GM18526 (cell line): ENCODE measurements around the gene TXNDC11.

Source experiments
- POLR2A ChIP-seq: IDR thresholded peaks from 3 replicates; pipeline ENCODE4 v1.6.1; 2011; ENCODE audit not compliant: insufficient read length; ENCODE audit errors: extremely low read depth

Gene TXNDC11

DNA sequence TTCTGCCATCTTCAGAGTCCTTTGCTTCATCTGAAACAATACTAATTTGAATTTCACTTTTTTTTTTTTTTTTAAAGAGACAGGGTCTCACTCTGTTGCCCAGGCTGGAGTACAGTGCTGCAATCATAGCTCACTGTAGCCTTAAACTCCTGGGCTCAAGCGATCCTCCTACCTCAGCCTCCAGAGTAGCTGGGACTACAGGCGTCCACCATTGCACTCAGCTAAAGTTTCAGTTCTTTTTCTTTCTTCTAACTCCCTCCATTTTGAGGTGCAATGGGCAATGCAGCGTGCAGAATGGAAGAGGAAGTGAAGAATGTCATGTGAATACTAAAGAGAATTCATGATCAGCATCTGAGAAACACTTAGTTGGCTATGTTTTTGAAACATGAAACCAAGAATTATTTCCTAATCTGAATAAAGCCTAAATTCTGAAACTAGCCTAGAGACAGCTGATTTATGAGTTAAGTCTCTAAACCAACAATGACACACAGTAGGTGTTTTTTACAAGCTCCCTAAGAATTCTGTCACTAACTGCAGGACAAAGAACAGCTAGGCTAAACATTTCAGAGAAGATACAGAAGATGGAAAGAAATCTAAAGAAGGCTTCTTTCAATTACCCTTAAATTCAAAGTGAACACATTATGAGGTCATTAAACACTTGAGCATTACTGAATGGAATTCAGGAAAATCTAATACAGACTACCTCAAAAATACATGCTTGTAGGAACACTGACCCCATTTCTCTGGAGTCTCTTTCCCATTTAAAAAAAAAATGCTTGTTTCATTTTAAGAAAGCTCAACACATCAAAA lies 53.4 kb downstream of the TXNDC11 start:
- no peak for TF ChIP-seq POLR2A

DNA sequence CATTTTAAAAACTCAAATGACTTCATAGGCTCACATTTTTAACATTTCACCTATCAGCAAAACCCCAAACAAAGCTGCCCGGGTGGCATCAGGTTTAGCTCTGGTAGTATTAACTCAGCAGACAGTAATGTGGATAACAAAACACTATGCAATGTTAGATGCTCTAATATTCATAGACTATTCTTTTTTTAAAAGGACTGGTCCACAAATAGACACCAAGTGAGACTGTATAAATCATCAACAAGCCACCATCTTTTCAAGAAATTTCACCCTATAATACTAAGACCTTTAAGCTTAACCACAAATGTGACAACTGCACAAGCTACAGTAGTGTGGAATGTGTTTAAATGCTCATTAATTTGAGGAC lies 54.2 kb downstream of the TXNDC11 start:
- TF ChIP-seq POLR2A: no peak

DNA sequence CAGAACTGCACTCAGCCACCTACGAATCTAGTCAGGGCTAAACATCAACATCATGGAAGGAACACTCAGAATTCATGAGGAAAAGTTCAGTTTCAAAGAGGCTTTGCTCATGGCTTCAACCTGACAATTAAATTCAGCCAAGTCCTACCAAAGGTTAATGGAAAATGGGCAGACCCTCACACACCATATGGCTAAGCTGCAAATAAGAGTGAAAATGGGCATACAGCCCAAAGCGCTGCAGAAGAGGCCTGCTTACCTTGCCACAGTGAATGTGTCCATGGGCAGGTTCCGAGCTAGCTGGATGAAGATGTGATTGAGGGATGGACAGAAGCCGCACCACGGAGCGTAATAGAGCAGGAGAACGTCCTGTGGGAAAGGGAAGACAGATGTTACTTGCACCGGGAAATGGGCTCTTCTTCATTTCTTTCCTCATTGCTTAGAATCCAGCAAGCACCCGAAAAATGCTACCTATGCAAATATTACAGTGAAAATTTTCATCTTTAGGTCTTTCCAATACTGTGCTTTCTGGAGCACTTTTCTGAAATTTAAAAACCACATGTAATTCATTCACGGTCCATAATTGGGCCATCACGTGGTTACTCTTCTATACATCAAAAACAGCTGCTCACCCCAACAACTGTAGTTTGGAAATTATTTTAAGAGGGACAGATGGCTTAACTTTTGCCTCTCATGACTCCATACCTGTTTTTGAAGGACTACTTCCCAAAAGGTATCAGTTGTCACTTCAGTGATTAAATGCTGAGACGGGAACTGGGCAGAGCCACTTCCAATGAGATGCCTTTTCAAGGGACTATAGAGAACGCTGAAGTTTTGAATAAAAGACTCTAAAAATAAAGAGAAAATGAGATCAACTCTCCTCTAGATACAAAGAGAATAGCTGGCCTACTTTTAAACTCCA lies 54.8 kb downstream of the TXNDC11 start:
- TF ChIP-seq POLR2A: no peak

DNA sequence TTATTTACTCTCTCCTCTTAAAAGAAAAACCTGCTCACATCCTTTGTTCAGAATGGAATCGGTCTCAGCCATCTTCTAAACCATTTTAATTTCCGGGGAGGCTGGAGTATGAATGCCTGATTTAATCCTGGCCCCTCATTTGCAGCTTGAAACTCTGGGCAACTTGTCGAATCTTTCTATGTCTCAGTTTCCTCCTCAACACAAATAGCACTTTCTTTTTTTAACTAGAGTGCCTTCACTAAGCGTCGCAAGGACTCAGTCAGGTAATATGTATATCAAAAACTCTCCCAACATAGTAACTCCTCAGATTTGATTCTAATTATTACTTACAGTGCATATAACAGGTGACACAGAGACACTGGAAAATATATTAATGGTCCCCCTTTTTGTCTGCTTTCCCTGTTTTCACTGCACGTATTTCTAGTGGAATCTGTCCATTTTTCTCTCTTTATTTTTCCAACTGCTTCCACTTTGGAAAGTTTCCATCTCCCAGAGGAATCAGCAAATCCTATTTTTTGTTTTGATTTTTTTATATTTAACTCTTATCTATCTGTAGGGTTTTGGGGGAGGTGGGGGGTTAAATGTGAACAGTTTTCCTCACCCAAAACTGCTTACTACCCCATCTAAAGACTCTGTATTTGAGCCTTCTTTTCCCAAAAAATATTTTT lies 55.8 kb downstream of the TXNDC11 start:
- TF ChIP-seq POLR2A: no peak

DNA sequence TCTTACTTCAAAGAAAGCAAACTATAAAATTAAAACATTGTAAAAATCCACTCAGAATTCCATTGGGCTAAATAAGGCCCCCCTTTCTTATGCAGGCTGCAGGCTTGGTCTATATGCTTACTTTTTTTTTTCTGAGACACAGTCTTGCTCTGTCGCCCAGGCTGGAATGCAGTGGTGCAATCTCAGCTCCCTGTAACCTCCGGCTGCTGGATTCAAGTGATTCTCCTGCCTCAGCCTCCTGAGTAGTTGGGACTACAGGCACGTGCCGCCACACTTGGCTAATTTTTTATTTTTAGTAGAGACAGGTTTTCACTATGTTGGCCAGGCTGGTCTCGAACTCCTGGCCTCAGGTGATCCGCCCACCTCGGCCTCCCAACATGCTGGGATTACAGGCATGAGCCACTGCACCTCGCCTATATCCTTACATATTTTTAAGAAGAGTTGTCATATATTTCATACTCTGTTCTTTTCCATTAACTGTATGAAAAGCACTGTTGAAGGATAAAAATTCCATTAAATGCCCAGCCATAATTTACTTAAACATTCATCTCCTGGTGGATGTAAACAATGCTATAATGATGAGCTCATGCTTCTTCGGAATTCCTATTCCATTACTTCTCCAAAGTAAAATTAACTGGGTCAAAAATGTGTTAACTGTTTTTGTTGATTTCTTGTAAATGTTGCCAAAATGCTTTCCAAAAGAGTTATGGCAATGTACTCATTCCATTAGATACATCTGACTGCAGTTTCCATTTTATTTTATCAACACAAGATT lies 56.6 kb downstream of the TXNDC11 start:
- TF ChIP-seq POLR2A: no peak

DNA sequence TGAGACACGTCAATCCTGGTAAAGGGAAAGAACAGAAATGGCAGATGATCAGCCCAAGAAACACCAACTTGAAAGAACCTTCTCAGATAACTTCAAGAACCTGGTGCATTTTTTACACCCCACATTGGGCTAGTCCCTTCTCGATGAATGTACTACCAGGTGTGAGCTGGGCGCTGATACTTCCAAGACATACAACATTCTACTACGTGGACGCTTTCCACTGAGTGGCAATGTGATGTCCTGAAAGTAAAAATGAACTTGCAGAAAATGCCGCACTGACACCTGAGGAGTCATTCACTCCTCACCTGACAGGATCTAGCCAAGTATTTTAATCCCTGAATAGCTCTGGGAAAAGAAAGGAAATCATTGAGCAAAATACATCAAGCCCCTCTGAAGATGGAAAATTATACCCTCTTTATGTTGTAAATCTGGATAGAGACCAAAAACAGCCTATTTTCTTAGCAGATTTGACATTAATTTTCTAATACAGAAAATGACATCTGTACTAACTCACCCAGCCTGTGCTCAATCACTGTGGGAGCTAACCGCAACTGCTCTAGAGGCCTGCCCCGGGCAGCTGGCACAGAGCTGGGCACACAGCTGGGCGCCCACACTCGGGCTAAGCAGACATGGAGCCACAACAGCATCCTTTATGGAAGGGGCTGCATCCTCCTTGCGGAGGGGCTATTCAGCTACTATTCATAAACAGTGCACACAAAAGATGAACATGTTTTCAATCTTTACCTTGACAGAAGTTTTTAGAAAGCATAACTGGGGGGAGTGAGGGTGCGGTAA lies 58.2 kb downstream of the TXNDC11 start:
- no peak for TF ChIP-seq POLR2A

DNA sequence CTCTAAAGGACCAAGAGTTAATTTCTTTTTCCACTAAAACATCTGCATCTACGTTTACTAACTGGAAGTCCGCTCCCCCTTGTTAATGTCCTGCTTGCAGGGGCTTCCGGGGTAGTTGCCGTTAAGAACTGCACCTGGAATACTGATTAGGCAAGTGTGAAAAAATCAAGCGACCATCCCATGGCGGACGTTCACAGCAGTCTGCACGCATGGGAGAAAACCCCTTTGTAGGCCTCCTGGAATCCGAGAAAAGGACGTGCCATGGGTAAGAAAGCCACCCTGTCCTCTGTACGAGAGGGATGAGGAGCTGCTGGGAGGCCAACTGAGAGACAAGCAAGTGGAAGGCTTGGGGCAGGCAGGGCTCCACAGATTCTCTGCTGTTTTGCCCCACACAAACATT lies 59.5 kb downstream of the TXNDC11 start:
- no peak for TF ChIP-seq POLR2A

DNA sequence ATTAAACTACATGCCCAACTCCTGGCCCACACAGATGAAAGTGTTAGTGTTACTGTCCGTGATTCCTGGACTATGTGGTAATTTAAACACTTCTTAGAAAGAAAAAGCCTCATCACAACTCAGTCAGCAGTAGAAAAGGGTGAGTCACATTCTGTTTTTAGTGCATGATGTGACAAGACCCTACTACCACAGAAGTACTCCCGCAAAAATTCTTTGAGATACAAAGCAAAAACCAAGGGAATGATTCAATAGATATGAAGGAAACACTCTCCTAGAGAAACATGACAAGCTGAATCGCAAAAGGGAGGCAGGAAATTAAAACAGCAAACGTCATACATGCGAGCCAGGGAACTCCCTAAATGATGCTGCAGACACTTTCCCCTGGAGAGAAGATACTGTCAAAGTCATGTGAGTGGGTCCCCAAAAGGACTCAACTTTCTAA lies 60.0 kb downstream of the TXNDC11 start:
- TF ChIP-seq POLR2A: no peak

DNA sequence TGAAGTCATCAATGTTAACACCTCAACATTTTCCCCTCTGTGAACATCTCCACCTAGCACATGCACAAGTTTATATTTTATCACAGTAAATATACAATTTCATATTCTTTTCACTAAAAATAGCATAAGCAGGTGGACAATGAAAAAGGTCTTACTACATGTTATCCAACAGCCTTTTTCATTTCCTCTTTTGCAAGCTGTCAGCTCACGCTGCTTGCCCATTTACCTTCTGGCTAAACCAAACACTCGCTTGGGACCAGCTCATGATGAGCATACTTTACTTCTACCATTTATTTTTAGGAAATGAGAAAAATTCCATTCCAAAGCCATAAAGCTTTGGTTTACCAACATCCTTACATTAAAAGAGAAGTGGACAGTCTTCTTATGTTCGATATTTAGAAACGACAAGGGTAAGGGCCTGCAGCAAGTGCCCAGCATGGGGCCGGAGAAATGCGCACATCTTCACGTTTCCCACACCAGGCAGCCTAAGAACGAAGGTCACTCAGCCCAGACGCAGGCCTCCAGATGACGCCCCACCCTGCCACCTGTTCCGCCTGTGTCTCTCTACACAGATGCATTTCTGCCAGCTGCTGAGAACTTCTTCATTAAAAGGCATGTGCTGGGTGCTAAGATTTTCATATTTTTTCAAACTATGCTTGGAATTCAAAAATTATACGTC lies 60.5 kb downstream of the TXNDC11 start:
- TF ChIP-seq POLR2A: no peak

DNA sequence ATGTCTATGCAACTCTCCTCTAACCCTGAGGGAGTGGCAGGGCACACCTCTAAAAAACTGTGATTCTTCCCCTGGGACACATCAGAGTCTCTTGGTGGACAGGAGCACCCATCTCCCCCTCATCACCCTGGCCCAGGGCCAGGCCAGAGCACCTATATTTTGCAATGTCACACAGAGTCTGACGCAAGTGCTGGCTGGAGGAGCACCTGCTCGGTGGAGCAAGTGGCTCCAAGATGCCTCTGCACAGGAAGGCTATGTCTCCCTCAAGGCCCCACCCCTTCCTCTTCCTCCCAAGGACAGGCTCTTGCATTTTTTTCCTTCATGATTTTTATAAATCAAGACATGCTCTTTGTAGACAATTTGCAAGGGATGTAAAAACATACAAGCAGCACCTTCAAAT lies 61.1 kb downstream of the TXNDC11 start:
- peak; percentile 18 for TF ChIP-seq POLR2A

DNA sequence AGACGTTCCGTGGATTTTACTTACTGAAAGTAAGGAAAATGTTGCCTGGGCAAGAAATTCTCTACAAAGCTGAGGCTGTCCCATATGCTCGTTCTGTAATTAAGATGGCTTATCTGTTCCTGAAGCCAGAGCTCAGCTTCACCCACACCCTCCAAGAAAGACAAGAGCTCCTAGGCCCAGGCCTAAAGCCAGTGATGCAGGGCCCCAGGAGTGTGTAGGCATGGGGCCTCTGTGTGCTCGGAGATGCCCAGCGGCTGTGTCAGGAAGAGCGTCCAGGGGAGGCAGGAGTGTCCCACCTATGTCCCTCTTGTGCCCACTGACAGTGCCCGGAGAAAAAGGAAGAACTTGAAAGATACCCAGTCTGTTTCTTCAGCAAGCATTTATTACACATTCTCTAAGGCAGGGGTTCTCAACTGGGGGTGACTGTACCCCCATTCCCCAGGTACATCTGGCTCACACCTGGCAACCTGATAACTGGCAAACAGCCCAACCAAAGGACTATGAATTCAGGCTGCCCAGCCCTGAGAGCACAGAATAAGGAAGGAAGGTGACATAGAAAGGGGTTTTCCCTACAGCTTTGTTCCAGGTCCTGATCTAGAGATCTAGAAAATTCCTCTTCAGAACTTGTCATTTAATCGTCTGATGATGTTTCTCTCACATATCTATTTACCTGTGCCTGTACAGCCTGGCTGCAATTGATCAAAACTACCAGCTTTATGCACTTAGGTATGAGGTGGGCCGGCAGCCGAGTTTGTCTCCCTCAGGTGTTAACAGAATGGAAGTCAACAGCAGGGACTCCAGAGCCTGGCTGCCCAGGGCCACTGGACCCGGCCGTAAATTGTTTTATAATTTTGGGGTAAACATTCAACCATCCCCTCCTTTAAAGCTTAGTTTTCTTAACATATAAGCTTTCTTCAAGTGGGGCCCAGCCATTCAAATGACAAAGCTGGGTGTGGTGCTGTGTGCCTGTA lies 62.4 kb downstream of the TXNDC11 start:
- no peak for TF ChIP-seq POLR2A

DNA sequence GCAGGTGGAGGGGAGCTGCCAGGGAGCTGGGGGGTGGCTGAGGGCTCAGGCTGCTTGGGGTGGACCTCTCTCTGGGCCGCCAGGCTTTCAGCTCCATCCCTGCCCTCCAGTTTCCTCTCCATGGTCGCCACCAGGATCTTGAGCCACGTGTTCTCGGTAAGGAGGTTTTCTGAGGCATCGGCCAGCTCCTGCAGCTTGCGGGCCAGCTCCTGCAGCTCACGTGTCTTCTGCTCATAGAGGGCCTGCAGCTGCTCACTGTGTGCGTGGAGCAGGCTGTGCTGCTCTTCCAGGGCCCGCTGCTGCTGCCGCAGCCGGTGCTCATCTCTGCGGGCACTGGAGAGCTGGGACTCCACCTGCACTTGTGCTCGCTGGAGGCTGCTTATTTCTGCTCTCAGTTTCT lies 63.4 kb downstream of the TXNDC11 start:
- TF ChIP-seq POLR2A: no peak
